Fibroblast of skin of back (primary cell): ENCODE results near the gene TNRC6C.

Source experiments
- DNase-seq: peaks from one replicate; pipeline ENCODE4 v3.0.0-alpha.2; 2013

The TNRC6C gene

DNA sequence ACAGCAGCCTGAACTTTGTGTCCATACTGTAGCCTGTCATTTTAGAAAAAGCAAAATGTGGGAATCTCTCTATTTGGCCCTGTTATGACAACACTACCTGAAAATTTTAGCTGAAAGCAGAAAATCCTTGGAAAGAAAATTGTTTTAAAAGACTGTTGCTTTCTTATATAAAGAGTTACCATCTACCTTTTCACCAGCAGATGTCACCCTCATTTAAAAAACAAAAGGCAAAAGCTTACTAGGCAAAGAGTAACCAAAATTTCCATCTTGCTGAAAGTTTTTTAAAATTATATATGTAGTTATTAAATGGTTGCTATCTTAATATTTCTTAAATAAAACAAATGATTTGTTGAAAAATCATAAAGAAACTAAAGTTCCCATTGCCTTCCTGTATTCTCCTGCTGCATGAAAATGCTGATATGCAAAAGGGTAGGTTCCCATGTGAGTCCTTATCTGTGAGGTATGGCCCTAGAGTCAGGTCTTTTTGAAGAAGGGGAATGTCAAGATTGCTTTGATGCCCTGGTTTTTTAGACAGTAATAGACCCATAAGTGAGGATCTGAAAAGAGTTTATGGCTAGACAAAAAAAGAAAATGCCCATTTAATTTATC is 61.0 kb downstream of the TNRC6C start:
- peak; percentile 51 for DNase-seq

DNA sequence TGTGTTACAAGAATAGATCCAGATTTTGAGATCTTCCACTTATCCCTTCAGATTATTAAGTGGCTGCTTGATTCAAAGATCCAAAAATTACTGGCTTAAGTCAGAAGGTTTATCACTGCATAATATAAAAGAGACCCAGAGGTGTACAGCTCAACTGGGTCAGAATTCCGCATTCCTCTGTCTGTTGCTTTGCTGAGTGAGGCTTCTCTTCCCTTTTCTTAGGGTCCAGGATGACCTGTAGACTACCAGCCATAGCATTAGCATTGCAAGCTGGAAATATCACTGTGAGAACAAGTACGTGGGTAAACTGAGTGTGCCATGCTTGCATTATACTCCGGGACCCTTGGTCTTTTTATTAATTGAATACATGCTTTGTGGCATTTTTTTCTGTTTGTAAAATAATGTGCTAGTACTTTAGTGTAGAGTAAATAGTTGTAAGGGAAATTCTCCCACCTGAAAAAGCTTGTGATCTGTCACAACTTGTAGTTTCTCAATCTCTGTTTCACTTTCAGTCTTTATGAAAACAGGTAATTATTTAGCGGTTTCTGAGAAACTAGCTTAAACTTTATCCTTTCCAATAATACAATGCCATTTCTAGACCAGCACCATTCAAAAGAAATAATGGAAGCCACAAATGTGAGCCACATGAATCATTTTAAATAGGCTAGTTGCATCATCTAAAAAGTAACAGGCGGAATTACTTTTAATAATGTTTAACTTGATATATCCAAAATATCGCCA is 61.6 kb downstream of the TNRC6C start:
- DNase-seq: no peak

- no peak for DNase-seq
Measured at GRCh38 chr17:78020717-78021108, 62.2 kb downstream of the TNRC6C start.

GRCh38 chr17:78022425-78022824 is 63.9 kb downstream of the TNRC6C start:
- peak; percentile 49 for DNase-seq

GRCh38 chr17:78023042-78023441 is 64.5 kb downstream of the TNRC6C start:
- DNase-seq: no peak

DNA sequence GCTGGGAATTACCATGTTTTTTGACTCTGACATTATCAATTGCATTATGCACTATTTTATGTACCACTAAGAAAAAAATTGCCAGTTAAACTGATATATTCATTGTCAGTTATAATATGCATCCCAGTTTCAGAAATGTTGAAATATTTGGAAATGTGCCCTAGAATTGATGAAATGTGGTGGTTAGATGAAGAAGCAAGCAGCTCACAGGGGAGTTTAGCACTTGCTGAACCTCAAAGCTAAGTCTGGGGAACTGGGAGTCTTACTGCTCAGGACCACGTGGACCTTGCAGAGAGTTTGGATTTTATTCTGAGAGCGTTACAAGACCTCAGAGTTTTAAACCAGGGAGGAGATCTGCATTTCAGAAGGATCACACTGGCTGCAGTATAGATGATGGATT is 67.9 kb downstream of the TNRC6C start:
- no peak for DNase-seq

DNA sequence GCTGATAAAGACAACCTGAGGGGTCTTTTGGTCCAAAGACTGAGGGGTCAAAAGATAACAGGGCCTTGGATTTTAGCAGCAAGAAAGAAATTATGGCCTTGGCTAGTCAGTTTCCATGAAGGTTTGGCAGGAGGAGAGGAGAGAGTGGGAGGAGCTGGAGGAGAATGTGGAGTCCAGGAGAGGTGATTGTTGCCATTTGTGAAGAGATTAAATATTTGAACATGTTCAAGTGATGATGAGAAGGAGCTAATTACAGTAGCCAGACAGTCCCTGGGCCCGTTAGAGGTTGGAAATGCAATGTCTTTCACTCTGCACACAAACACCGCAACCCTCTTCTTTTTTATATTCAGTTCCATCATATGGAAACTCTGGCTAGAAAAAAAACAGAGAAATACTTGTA is 68.6 kb downstream of the TNRC6C start:
- no peak for DNase-seq

DNA sequence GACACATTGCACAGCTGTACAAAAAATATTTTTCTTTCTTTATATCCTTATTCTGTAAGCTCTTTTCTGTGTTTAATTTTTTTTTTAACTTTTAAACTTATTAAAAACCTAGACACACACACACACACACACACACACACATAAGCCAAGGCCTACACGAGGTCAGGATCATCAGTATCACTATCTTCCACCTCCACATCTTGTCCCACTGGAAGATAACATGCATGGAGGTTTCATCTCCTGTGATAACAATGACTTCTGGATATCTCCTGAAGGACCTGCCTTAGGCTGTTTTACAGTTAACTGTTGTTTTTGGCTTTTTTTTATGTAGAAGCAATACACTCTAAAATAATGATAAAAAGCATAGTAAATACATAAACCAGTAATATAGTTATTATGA is 71.2 kb downstream of the TNRC6C start:
- DNase-seq: no peak

- DNase-seq: no peak
Measured at GRCh38 chr17:78031435-78031834, 72.9 kb downstream of the TNRC6C start.

- peak; percentile 40 for DNase-seq
Measured at GRCh38 chr17:78032166-78032565, 73.7 kb downstream of the TNRC6C start.

DNA sequence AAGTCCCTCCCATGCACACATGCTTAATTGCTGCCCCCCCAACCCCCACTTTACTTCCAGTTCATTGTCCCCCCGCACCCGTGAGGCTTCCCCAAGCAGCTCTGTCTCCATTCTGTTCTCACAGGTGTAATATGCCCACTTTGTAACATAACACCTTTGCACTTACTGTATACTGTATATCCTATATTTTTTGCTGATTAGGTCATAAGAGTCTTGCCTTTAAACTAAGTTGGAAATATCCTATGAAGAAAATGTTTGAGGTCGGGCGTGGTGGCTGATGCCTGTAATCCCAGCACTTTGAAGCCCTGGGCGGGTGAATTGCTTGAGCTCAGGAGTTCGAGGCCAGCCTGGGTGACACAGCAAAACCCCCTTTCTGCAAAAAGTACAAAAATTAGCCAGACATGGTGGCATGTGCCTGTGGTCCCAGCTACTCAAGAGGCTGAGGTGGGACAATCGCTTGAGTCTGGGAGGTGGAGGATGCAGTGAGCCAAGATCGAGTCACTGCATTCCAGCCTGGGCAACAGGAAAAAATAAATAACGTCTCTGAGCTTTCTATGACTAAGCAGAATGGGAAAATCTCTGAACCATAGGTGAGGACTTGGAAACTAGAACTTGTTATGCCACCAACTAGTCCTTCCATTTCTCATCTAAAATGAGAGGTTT is 76.1 kb downstream of the TNRC6C start:
- DNase-seq: peak; percentile 75

DNA sequence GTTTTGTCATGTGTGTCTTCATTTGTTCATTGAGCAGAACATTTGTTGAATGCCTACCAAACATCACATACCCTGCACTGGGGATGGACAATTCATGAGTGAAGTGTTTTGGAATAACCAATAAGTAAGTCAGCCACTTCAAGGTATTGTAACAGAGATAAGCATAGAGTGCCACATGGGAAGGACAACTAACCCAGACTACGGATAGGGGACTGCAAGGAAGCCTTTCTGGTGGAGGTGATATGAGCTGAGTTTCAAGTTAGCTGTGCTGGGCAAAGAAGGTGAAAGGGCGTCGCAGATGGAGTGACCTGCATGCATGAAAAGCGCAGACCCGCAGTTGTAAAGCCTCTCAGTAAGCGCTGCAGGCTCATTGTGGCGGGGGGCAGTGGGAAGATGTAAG is 78.8 kb downstream of the TNRC6C start:
- DNase-seq: no peak

- no peak for DNase-seq
Measured at GRCh38 chr17:78038748-78039288, 80.3 kb downstream of the TNRC6C start.

DNA sequence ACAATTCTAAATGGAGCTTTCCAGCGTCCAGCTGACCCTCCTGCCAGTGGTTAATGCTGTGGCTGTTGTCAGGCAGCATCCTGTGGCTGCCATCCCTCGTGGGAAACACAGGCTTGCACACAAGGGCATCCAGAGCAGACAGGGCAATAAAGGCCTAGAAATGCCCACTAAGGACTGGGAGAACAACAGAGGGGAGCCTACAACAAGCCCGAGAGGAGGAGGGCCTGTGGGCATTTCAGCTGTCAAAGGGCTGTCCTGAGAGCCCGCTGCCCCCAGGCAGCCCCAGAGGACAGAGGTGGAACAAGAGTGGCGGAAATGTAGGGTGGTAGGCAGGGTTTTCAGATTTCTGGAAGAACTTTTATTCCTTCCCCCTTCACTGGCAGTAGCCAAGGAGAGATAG is 81.1 kb downstream of the TNRC6C start:
- no peak for DNase-seq

DNA sequence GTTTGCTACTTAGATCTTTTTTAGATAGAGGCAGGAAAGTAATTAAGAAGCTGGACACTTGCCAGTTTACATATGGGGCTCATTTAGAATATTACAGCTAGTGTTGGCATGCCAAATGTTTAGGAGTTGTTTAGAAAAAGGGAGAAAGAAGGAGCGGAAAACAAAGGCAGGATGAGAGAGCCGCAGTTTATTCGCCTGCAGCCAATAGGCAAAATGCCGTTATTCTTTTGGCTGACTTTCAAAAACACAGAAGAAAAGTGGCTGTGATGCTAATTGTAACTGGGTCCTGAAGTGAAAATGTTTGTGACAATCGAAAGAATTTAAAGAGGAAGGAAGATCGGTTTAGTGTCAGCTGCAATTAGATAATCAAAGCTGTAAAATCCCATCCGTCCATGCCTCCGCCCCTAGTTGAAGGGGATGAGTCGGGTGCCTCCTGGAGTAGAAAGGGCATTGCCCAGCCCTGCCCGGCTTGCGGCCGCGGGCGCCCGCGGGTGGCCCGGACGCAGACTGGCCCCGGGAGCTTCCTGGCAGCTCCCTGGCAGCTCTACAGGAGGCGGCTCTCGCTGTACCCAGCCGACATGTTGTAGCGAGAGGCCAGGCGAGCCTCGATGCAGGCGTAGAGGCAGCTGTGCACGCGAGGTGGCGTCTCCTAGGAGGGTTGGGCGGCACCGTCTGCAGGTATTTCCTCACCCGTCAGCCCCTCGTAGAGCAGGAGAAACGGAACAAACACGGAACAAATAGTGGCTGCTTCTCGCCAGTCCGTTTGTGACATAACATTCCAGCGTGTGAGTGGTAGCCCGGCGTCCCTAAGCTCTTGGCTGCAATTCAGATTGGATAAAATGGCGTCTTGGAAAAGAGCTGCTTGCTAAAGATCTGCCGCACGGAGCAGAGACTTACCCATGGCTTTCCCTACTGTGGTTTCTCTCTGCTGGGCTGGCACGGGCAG is 82.2 kb downstream of the TNRC6C start:
- peak; percentile 67 for DNase-seq

- DNase-seq: no peak
Measured at GRCh38 chr17:78041386-78042179, 83.1 kb downstream of the TNRC6C start.

- DNase-seq: no peak
Measured at GRCh38 chr17:78042542-78042941, 84.0 kb downstream of the TNRC6C start.

GRCh38 chr17:78043031-78043430 is 84.5 kb downstream of the TNRC6C start:
- DNase-seq: no peak

DNA sequence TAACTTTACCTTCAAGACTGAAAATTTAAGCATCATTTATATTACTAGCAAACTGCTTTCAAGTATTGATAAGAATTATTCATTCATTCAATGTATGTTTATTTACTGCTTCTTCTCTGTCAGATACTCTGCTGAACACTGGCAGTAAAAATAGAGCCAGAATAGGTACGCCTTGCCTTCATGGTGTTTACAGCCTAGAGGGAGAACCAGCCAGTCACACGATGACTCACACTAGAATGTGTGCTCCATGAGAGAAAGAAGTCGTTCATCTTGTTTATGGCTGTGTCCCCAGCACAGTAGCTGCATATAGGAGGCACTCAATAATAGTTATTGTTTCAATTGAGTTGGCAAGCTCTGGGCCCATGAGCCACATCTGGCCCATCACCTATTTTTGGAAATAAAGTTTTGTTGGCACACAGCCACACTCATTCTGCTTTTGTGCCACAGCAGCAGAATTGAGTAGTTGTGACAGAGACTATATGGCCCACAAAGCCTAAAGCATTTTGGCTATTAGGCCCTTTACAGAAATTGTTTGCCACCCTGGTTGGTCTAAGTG is 85.9 kb downstream of the TNRC6C start:
- no peak for DNase-seq

GRCh38 chr17:78045316-78045715 is 86.8 kb downstream of the TNRC6C start:
- DNase-seq: no peak

GRCh38 chr17:78046923-78047322 is 88.4 kb downstream of the TNRC6C start:
- no peak for DNase-seq
